LoVo (cell line): ENCODE measurements around the gene TECTB.
A peak's percentile ranks its signal among the peaks of the same experiment; 100 is the strongest.

Experiments used
- DNase-seq: peaks from one replicate; pipeline ENCODE4 v3.0.0-alpha.2; 2016; ENCODE audit warnings: low spot score

Gene TECTB

GRCh38 chr10:112311481-112311880, 28.3 kb downstream of the TECTB start:
- no peak for DNase-seq

- no peak for DNase-seq
Observed at GRCh38 chr10:112313234-112313633, 30.0 kb downstream of the TECTB start.

- no peak for DNase-seq
Observed at GRCh38 chr10:112313911-112314310, 30.7 kb downstream of the TECTB start.

GRCh38 chr10:112314822-112315474, 31.7 kb downstream of the TECTB start:
- peak; percentile 76 for DNase-seq

- DNase-seq: no peak
Observed at GRCh38 chr10:112327678-112328077, 44.5 kb downstream of the TECTB start.

- DNase-seq: no peak
Observed at GRCh38 chr10:112330162-112330561, 47.0 kb downstream of the TECTB start.

- no peak for DNase-seq
Observed at GRCh38 chr10:112330607-112331160, 47.5 kb downstream of the TECTB start.

GRCh38 chr10:112332022-112332421, 48.8 kb downstream of the TECTB start:
- DNase-seq: no peak

GRCh38 chr10:112332509-112333228, 49.5 kb downstream of the TECTB start:
- DNase-seq: no peak

- no peak for DNase-seq
Observed at GRCh38 chr10:112333452-112333851, 50.3 kb downstream of the TECTB start.

- no peak for DNase-seq
Observed at GRCh38 chr10:112335111-112335867, 52.1 kb downstream of the TECTB start.

GRCh38 chr10:112335868-112336265, 52.7 kb downstream of the TECTB start:
- peak; percentile 55 for DNase-seq

- no peak for DNase-seq
Observed at GRCh38 chr10:112336556-112337201, 53.5 kb downstream of the TECTB start.

GRCh38 chr10:112338957-112339356, 55.8 kb downstream of the TECTB start:
- DNase-seq: no peak

GRCh38 chr10:112340601-112341000, 57.4 kb downstream of the TECTB start:
- DNase-seq: no peak

- no peak for DNase-seq
Observed at GRCh38 chr10:112343056-112343806, 60.0 kb downstream of the TECTB start.

- DNase-seq: no peak
Observed at GRCh38 chr10:112344261-112344660, 61.1 kb downstream of the TECTB start.

- DNase-seq: no peak
Observed at GRCh38 chr10:112345202-112345601, 62.0 kb downstream of the TECTB start.

- DNase-seq: no peak
Observed at GRCh38 chr10:112345743-112346142, 62.5 kb downstream of the TECTB start.

- no peak for DNase-seq
Observed at GRCh38 chr10:112346774-112347173, 63.6 kb downstream of the TECTB start.
